WTC11 (cell line): ENCODE data around the gene RFLNA.

Experiments used
- AFF4 ChIP-seq: sonication (generic); formaldehyde crosslinking; IDR thresholded peaks from 2 replicates; pipeline ENCODE4 v1.8.1; 2023; ENCODE audit warnings: mild to moderate bottlenecking, missing genetic modification reagents, borderline replicate concordance
- AR ChIP-seq: fragments of 250-450 bp; sonication (Bioruptor Pico); IDR thresholded peaks from 2 replicates; pipeline ENCODE4 v1.9.0; 2021; ENCODE audit warnings: mild to moderate bottlenecking
- CTCF ChIP-seq: fragments of 200-600 bp; IDR thresholded peaks from 2 replicates; pipeline ENCODE4 v1.8.0; 2022; ENCODE audit warnings: antibody characterized with exemption
- E2F1 ChIP-seq: sonication (generic); formaldehyde crosslinking; IDR thresholded peaks from 2 replicates; pipeline ENCODE4 v1.8.0; 2022; ENCODE audit warnings: mild to moderate bottlenecking, missing genetic modification reagents
- E2F4 ChIP-seq: sonication (generic); formaldehyde crosslinking; IDR thresholded peaks from 2 replicates; pipeline ENCODE4 v1.8.1; 2022; ENCODE audit warnings: low read depth, mild to moderate bottlenecking, moderate library complexity, missing genetic modification reagents, borderline replicate concordance
- FOXP4 ChIP-seq: sonication (generic); formaldehyde crosslinking; IDR thresholded peaks from 2 replicates; pipeline ENCODE4 v1.8.0; 2022; ENCODE audit warnings: mild to moderate bottlenecking, missing genetic modification reagents
- JUN ChIP-seq: sonication (generic); formaldehyde crosslinking; IDR thresholded peaks from 2 replicates; pipeline ENCODE4 v1.8.0; 2023; ENCODE audit warnings: mild to moderate bottlenecking, missing genetic modification reagents
- NR1H2 ChIP-seq: sonication (generic); formaldehyde crosslinking; IDR thresholded peaks from 2 replicates; pipeline ENCODE4 v1.9.0; 2021; ENCODE audit warnings: mild to moderate bottlenecking, moderate library complexity, missing genetic modification reagents

- TF ChIP-seq CTCF (no peak), NR1H2 (CRISPR knock-in tag) (no peak), JUN (no peak), FOXP4 (CRISPR knock-in tag) (no peak), AR (no peak), E2F4 (CRISPR knock-in tag) (no peak), AFF4 (CRISPR knock-in tag) (no peak), E2F1 (CRISPR knock-in tag) (no peak)
Observed at GRCh38 chr12:124337622-124338021, 42.7 kb downstream of the RFLNA start.
